Measurements from ENCODE around the gene KIF26B.

The KIF26B gene

GRCh38 chr1:245131026-245131393, 23.8 kb upstream of the KIF26B start:
- peak in 1 of 10 donors; percentile 39 for DNase-seq
- intact Hi-C loops (cut with DNase I): no loop called here

- DNase-seq: peak in 2 of 10 donors; percentile 46 to 84
- intact Hi-C loops (cut with DNase I): no loop called here
Observed at GRCh38 chr1:245132771-245133170, 22.0 kb upstream of the KIF26B start.

- no peak for DNase-seq
- intact Hi-C loops (cut with DNase I): no loop called here
Observed at GRCh38 chr1:245133995-245134715, 20.6 kb upstream of the KIF26B start.

GRCh38 chr1:245142171-245142798, 12.5 kb upstream of the KIF26B start:
- DNase-seq: no peak
- intact Hi-C loops (cut with DNase I): no loop called here

GRCh38 chr1:245142976-245143375, 11.8 kb upstream of the KIF26B start:
- intact Hi-C loops (cut with DNase I): no loop called here

DNA sequence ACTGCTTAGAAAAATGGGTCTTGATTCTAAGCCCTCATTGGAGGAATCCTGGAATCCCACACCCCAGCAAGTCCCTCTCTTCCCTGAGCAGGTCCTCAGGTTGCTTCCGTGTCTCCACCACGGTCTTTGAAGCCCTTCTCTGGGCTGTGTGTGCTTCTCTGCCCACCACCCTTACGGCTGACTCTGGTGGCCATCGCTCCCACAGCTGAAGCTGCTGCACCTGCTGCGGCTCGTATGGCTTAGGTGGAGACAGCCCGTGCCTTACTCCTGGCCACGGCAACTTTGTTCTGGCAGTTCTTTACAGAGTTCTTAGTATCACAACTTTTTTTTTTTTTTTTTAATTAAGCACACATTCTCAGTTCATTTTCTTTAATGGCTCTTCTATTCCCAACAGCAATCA, 10.9 kb upstream of the KIF26B start:
- no peak for DNase-seq
- intact Hi-C loops (cut with DNase I): no loop called here

More at GRCh38 chr1:245142976-245143375, 11.8 kb upstream of the KIF26B start:
- DNase-seq: no peak

GRCh38 chr1:245148069-245148468, 6.7 kb upstream of the KIF26B start:
- intact Hi-C loops (cut with DNase I): no loop called here
- no peak for DNase-seq

- DNase-seq: no peak
- intact Hi-C loops (cut with DNase I): no loop called here
Observed at GRCh38 chr1:245148861-245149260, 5.9 kb upstream of the KIF26B start.

DNA sequence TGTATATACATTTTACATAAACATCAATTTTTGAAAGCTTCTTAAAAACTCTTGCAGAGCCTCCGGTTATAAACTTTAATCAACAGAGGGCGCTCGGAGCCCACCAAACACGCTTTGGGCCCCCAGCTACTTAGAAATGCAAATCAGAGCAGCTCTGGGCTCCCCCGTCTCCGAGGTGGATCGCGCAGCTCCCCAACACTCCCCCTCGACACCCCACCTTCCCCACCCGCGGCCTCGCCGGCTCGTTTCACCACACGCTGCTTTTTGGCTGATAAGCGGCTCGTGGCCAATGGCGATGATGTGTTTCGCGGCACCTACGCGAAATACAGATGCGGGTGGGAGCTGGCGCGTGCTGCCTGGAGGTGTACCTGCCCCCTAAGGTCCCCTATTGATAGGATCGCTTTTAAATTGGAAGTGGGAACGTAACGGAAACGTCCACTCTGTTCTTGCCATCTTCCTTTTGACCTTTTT, 1.7 kb upstream of the KIF26B start:
- peak; percentile 35 to 96 (median 68) for DNase-seq
- intact Hi-C loops (cut with DNase I): loop anchor here (5.0 to 10.0 kb wide), 2 partner anchors 1132 to 1299 kb away; no protein-coding TSS in a partner anchor

DNA sequence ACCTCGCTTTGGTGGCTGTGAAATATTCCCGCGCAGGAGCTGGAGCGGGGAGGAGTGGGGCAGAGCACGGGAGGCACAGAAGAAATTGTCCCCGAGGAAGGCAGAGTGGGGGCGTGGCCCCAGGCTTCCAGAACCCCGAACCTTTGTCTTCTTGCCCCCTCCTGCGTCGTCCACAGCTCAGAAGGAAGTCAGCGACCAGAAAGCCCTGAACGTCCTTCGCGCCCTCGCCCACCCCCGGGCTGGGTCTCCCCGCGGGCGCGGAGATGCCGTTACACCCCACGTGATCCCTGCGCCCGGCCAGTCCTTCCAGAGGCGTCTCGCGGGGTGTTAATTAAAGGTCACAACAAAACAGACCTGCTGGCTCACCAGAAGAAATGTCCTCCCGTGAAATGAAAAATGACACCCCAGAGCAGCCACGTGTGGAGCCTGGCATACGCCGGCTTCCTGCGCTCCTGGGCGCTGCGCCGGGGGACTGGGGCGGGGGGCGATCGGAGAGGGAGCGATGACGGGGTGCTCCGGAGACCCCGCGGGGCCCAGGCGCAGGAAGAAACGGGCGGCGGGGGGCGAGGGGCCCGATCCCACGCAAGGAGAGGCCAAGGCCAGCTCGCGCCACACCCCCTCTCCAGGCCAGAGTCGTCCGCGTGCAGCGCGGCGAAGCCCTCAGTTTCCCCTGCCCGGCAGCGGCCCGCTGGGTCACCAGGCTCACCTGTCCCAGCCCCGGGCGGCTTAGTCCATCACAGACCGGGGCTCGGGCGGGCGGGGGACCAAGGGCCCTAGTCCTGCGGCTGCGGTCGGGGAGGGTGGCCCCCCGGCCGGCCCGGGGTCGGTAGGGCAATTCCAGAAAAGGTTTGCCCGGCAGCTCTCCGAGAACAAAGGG, 995 bp upstream of the KIF26B start:
- intact Hi-C loops (cut with DNase I): loop anchor here (1.0 to 10.0 kb wide), 3 partner anchors 850 to 1299 kb away; no protein-coding TSS in a partner anchor

GRCh38 chr1:245155272-245156040, 671 bp downstream of the KIF26B start:
- intact Hi-C loops (cut with DNase I): loop anchor here (1.0 to 10.0 kb wide), 3 partner anchors 226 to 1337 kb away; no protein-coding TSS in a partner anchor

More for the DNA sequence above, 995 bp upstream of the KIF26B start:
- peak in 1 of 10 donors; percentile 74 for DNase-seq

DNA sequence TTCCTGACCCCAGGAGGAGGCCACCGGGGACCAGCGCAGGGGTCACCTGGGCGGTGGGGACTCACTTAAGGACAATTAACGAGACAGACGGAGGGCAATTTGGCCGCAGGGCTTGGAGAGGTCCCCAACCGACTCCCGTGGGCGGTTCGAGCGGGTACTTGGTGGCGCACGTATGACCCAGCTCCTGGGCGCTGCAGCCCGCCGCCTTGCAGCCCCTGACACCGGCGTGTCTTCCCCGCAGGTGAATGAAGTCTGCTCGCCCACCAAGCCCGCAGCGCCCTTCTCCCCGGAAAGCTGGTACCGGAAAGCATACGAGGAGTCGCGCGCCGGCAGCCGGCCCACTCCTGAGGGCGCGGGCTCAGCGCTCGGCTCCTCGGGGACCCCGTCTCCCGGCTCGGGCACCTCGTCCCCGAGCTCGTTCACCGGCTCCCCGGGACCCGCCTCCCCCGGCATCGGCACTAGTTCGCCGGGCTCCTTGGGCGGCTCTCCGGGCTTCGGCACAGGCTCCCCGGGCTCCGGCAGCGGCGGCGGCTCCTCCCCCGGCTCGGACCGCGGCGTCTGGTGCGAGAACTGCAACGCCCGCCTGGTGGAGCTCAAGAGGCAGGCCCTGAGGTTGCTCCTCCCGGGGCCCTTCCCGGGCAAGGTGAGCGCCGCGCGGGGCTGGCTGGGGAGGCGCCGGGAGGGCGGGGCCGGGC, 1.4 kb downstream of the KIF26B start:
- peak; percentile 66 to 97 (median 81) for DNase-seq
- intact Hi-C loops (cut with DNase I): loop anchor here (1.0 to 10.0 kb wide), 3 partner anchors 225 to 1336 kb away; no protein-coding TSS in a partner anchor

More at GRCh38 chr1:245155272-245156040, 671 bp downstream of the KIF26B start:
- no peak for DNase-seq

- peak in 6 of 10 donors; percentile 18 to 87 (median 52) for DNase-seq
- intact Hi-C loops (cut with DNase I): loop anchor here (1.0 to 10.0 kb wide), 3 partner anchors 224 to 1335 kb away; no protein-coding TSS in a partner anchor
Observed at GRCh38 chr1:245156736-245157505, 2.1 kb downstream of the KIF26B start.

DNA sequence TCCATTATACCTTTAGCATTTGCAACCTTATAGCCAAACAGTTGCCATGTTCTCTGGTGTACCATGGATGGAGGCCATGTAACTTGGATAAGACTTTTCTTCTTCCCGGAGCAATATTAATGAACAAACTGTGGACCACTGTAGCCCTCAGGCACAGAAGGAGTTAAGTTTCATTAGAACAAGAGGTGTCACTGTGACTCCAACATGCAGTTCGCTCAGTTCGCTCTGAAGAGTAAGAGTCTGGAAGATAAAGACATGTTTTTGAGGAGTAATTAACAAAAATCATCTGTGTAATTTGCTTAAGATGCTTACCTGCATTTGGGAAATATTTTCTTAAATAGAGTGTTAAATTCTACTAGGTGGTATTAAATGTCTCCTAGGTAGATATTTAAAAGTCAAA, 4.1 kb downstream of the KIF26B start:
- DNase-seq: no peak
- intact Hi-C loops (cut with DNase I): loop anchor here (5.0 to 10.0 kb wide), 2 partner anchors 1126 to 1333 kb away; no protein-coding TSS in a partner anchor

DNA sequence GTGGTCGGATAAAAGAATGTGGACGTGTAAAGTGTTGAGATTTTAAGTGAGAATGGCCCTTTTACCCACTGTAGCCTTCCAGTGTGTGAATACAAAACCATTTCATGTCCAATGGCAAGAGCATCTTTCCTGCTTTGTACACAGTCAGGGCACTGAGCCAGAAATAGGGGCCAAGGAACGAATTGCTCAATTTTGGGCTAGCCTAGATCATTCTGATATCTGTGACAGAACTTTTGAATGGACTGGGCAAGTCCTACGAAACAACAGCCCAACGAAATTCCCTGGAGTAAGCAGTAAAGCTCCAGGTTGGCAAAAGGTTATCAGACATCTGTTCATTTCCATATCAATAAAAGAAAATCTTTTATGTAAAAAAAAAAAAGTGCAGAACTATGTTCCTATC, 5.5 kb downstream of the KIF26B start:
- intact Hi-C loops (cut with DNase I): no loop called here

DNA sequence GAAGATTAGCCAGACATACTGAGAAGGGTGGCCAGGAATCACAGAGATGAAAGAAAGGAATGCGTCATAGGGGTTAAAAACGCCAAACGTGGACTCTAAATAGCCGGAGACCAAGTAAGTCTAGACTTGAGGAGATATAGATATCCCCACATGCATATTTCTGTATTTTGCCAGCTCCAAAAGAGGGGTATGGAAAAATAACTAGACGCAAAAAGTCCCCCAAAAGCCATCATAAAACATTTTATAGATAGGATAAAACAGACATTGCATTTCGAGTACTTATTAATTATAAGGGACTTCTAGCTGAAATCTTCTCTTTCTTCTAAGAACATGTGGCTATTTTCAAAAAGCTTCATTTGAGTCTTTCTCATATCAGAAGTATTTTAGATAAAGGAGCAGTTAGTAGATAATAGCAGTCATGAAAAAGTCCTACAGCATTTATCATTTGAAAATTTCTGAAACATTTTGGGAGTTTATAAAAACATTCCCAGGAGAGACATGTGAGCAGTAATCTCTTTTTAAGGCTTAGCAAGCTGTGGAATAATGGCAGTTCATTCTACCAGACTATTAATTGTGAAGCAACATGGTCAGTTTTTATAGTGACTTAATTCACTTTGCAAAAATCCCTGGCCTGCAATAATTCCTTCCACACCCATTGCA, 6.1 kb downstream of the KIF26B start:
- DNase-seq: no peak
- intact Hi-C loops (cut with DNase I): no loop called here

More for the DNA sequence above, 5.5 kb downstream of the KIF26B start:
- peak in 1 of 10 donors; percentile 14 for DNase-seq

DNA sequence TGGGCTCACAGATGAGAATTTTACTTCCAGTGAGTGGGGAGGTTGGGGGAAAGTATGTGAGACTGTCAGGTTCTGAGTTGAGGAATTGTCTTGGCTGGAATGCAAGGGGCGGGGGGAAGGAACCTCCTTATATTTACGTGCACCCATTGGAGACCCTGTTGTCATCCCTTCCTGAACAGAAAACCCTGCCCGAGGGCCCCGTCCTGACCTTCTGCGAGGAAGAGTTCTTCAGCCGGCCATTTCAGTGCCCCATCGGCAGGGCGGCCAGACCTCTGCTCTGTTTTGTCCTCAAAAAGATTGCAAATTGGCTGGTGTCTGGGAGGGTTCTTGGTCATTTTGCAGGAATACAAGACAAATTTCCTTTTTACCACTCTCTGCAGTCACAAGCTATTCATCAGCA, 7.1 kb downstream of the KIF26B start:
- intact Hi-C loops (cut with DNase I): no loop called here
- peak in 1 of 10 donors; percentile 13 for DNase-seq

GRCh38 chr1:245166471-245166885, 11.7 kb downstream of the KIF26B start:
- intact Hi-C loops (cut with DNase I): no loop called here
- DNase-seq: peak in 4 of 10 donors; percentile 17 to 74 (median 20)

All from posterior cingulate gyrus (tissue), 11 donors.